HG03571 (cell line): ENCODE measurements around the gene CTNNB1.
A peak's percentile ranks its signal among the peaks of the same experiment; 100 is the strongest.

Source experiments
- ATAC-seq: cut with Tn5 transposase; IDR thresholded peaks from one replicate; pipeline ENCODE4 v1.9.1; 2021; ENCODE audit not compliant: unreplicated experiment

Gene CTNNB1

DNA sequence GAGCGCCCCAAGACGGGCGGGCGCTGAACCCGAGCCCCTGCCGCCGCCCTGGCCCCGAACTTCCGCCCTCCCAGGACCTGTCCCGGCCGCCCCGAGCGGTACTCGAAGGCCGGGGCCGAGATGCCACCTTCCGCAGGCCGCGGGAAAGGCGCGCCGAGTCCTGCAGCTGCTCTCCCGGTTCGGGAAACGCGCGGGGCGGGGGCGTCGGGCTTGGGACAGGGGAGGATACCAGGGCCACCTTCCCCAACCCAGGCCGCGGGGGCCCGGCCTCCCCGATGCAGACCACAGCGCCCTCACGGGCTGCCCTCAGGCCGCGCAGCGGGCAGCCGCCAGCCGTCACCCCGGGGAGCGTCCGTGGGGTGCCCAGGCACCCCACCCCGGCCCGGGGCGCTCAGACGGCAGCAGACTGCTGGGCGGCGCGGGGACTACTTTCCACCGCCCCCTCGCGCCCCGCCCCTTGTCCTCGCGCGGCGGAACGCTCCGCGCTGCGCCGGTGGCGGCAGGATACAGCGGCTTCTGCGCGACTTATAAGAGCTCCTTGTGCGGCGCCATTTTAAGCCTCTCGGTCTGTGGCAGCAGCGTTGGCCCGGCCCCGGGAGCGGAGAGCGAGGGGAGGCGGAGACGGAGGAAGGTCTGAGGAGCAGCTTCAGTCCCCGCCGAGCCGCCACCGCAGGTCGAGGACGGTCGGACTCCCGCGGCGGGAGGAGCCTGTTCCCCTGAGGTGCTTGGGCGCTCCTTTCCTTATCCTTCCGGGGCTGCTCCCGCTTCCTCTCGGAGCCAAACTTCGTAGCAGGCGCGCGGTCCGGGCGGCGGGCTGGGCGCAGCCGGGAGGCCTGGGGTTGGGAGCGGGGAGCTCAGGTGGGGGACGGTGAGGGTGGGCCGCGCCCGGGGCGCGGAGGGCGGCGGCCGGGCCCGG lies at the start of gene CTNNB1:
Gene CTNNB1 (plus strand): TSS at position 556 of the 916 bp plus-strand sequence. CDS start 24,564 bp downstream, outside the sequence.
- peak; percentile 73 for ATAC-seq

GRCh38 chr3:41155834-41156233 lies 43.5 kb upstream of the CTNNB1 start:
- ATAC-seq = no peak

DNA sequence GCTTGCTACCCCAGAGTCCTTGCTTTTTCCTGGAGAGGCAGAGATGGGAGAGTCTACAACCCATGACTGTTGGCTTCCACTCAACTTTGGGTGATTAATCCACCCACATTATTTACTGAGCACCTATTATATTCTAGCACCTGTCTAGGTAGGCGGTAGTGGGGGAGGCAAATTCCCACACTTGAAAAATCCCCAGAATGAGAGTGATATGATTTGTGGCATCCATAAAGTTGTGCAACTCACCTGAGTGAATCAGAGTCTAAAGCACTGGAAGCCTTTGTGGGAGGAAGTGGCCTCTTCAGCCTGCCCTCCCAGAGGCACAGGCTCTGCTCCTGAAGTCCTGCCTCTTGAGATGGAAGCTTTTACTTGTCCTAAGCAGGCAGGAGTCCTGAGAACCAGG lies 40.4 kb upstream of the CTNNB1 start:
- no peak for ATAC-seq

- ATAC-seq = no peak
Measured at GRCh38 chr3:41159588-41160189, 39.6 kb upstream of the CTNNB1 start.

DNA sequence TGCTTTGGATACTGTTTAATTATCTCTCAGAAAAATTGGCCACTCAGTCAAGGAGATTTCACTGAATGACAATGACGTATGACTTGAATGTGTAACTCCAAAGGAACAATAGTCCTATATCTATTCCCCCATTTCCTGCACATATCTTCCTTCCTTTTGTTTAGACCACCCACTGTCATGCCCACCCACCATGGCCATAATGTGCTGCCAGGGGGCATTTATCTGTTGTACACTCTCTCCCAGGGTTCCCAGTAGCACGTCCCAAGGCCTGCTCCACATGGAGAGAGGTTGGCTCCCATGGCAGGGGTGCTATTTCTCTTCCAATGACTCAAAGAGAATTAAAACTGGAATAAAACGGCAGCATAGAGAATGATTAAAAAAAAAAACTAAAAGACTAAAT lies 36.8 kb upstream of the CTNNB1 start:
- no peak for ATAC-seq

- no peak for ATAC-seq
Measured at GRCh38 chr3:41163006-41163405, 36.3 kb upstream of the CTNNB1 start.

GRCh38 chr3:41163421-41163820 lies 35.9 kb upstream of the CTNNB1 start:
- no peak for ATAC-seq

DNA sequence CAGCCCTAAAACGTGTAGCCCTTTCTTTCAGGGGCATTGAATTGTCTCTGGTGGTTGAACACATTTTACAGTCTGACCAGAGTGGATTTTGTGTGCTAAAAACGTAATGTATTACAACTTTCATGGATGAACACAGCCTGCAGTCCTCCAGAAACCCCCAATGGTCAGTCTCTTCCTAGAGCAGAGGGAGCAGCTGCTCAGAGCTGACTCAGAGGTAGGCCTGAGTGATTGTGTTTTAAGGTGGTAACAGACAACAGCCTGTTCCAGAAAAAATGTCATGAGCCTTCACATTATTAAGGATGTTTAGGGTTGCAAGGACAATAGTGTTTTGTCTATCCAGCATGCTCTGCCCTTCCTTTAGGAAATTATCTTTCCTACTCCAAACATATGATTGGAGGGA lies 34.5 kb upstream of the CTNNB1 start:
- ATAC-seq = no peak

GRCh38 chr3:41167722-41168497 lies 31.4 kb upstream of the CTNNB1 start:
- ATAC-seq = no peak

GRCh38 chr3:41169023-41169422 lies 30.3 kb upstream of the CTNNB1 start:
- ATAC-seq = no peak

DNA sequence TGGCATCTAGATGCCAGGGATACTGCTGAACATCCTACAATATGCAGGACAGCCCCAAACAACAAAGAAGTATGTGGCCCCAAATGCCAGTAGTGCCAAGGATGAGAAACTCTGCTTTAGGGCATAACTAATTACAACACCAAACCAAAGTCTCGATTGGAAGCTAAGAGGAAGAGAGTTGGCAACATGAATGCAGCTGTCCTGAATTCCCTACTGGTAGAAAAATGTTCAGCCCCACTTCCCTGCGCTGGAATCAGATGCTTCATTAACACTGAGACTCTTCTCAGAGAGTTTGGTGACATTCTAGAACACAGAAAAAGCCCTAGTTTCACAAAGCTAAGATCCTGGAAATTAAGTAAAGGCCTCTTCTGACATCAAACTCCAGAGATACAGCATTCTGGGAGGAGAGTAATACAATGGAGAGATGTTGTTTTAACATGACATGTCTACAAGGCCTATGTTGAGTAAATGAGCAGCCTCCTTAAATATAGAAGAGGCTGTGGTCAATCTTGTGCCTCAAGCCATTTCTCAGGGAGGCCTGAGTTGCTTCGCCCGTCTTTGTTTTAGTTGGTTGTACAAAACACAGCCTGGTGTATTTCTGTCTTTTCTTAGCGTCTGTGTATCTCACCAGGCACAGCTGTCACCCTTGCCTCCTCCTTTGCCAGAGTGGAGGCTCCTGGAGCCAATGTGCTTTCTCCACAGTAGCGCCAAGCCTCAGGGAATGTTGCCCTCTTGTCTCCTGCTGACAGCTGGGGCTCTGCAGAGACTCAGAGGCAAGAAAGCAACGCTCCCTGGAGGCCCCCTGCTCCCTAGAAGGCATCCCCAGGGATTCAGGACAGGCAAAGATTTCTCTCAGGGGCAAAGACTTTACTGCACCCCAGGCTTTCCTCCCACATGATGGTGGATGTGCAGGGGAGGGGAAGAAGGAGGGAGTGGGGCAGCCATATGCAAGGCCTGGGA lies 25.1 kb upstream of the CTNNB1 start:
- ATAC-seq = no peak

DNA sequence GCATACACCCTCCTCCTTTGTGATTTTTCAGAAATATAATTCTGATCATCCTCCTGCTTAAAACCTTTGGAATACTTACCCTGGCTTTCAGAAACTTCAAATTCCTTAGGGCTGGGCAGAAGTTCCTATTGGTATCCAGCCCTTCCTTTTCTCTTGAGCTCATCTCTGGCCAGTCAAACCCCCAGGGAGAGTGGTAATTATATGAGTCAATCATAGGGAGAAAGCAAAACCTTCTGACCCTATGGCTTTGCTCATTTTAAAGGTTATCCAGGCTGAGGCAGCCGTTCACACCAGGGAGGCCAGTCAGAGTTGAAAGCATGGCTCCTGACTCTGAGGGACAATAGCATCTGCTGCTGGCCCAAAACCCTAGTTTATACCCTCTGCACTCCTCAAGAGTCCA lies 23.9 kb upstream of the CTNNB1 start:
- no peak for ATAC-seq

DNA sequence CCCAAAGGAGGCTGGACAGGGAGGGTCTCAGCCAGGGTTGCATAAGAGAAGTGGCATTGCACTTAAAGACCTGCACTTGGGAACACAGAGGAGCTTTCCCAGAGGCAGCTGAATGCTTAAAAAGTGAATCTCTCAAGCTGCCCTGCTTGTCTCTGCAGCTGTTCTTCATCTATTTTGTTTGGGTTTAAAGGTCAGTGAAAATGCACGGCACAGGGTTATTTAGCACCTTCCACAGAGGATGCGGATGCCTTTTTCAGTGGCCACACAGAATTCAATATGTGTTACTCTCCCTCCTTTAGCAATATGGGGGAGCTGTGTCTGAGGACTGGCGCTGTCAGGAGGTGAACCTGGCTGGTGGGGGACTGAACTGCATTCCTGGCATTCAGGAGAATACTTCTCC lies 22.7 kb upstream of the CTNNB1 start:
- no peak for ATAC-seq

GRCh38 chr3:41178576-41178975 lies 20.7 kb upstream of the CTNNB1 start:
- no peak for ATAC-seq

GRCh38 chr3:41180396-41180795 lies 18.9 kb upstream of the CTNNB1 start:
- no peak for ATAC-seq

- ATAC-seq = no peak
Measured at GRCh38 chr3:41182504-41183059, 16.7 kb upstream of the CTNNB1 start.

- ATAC-seq = no peak
Measured at GRCh38 chr3:41184394-41184793, 14.9 kb upstream of the CTNNB1 start.

DNA sequence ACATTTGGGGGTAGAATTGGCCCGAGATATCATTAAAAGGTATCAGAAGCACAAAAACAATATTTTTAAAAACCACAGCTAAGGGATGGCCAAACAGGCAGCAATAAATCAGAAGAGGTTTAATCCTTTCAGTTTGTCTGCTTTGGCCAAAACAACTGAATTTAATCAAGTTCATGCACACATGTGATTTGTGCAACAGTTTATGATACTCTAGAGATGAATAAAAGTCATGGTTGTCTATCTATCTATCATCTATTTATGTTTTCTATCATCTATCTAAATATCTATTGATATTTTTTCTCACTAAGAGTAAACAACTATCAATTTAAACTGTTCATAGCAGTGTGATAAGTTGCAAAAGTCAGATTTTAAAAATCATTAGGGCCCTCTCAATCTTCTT lies 13.0 kb upstream of the CTNNB1 start:
- ATAC-seq = no peak

GRCh38 chr3:41188306-41188705 lies 11.0 kb upstream of the CTNNB1 start:
- ATAC-seq = no peak
